GM20431 (cell line): ENCODE results near the gene PPM1F.

Experiments
- in situ Hi-C: fragments of 300-500 bp; cut with MseI, MboI; formaldehyde crosslinking; loops from one replicate; pipeline ENCODE4 v1.15.0; 2020; ENCODE audit warnings: low sequenced_read_pairs; ENCODE audit not compliant: unreplicated experiment

The PPM1F gene

GRCh38 chr22:21978564-21979386 lies 26.1 kb upstream of the PPM1F start:
- in situ Hi-C loops: no loop called here

- in situ Hi-C loops: no loop called here
Observed at GRCh38 chr22:21977814-21978213, 25.2 kb upstream of the PPM1F start.

- in situ Hi-C loops: no loop called here
Observed at GRCh38 chr22:21975854-21976345, 23.3 kb upstream of the PPM1F start.

- in situ Hi-C loops: no loop called here
Observed at GRCh38 chr22:21975273-21975672, 22.6 kb upstream of the PPM1F start.

- in situ Hi-C loops: no loop called here
Observed at GRCh38 chr22:21974058-21974649, 21.5 kb upstream of the PPM1F start.

GRCh38 chr22:21972806-21973205 lies 20.2 kb upstream of the PPM1F start:
- in situ Hi-C loops: no loop called here

GRCh38 chr22:21972293-21972779 lies 19.7 kb upstream of the PPM1F start:
- in situ Hi-C loops: no loop called here

- in situ Hi-C loops: no loop called here
Observed at GRCh38 chr22:21971858-21972275, 19.2 kb upstream of the PPM1F start.

- in situ Hi-C loops: no loop called here
Observed at GRCh38 chr22:21970800-21971617, 18.4 kb upstream of the PPM1F start.

- in situ Hi-C loops: no loop called here
Observed at GRCh38 chr22:21970037-21970799, 17.6 kb upstream of the PPM1F start.

- in situ Hi-C loops: no loop called here
Observed at GRCh38 chr22:21968452-21969129, 15.9 kb upstream of the PPM1F start.

GRCh38 chr22:21967693-21968271 lies 15.1 kb upstream of the PPM1F start:
- in situ Hi-C loops: no loop called here

- in situ Hi-C loops: no loop called here
Observed at GRCh38 chr22:21966643-21967516, 14.2 kb upstream of the PPM1F start.

- in situ Hi-C loops: no loop called here
Observed at GRCh38 chr22:21965762-21966288, 13.2 kb upstream of the PPM1F start.

GRCh38 chr22:21964918-21965484 lies 12.4 kb upstream of the PPM1F start:
- in situ Hi-C loops: no loop called here

GRCh38 chr22:21964234-21964633 lies 11.6 kb upstream of the PPM1F start:
- in situ Hi-C loops: no loop called here

- in situ Hi-C loops: no loop called here
Observed at GRCh38 chr22:21963790-21964211, 11.2 kb upstream of the PPM1F start.
